Esophagus muscularis mucosa (tissue), 4 donors: ENCODE measurements around the gene ZNF76.

Experiments used
- CTCF ChIP-seq, 3 experiments: fragments of 200-600 bp in 2 of 3; fragments of 450-650 bp in 1 of 3; sonication (generic) in 2 of 3; IDR thresholded peaks; one replicate each; pipeline ENCODE4 v1.5.1; 2017 to 2019; ENCODE audit warnings: antibody characterized with exemption in 3 of 3, mild to moderate bottlenecking in 2 of 3, moderate library complexity in 1 of 3
- EP300 ChIP-seq: sonication (generic); formaldehyde crosslinking; IDR thresholded peaks from one replicate; pipeline ENCODE4 v1.6.1; 2017; ENCODE audit warnings: antibody characterized with exemption
- POLR2A ChIP-seq: fragments of 450-650 bp; IDR thresholded peaks from one replicate; pipeline ENCODE4 v1.6.1; 2017; ENCODE audit warnings: antibody characterized with exemption, moderate library complexity, mild to moderate bottlenecking, low read depth

GRCh38 chr6:35213824-35214756, 45.4 kb upstream of the ZNF76 start, which contains the start of gene SCUBE3:
- TF ChIP-seq CTCF (IDR thresholded peaks at IDR 0.05) (no peak), POLR2A (no peak), EP300 (no peak)
